OCI-LY1 (cell line): ENCODE data around the gene AIFM1.

Experiments
- EZH2 ChIP-seq: fragments of 200-600 bp; sonication (generic), shearing (Covaris generic); IDR thresholded peaks from 2 replicates; pipeline ENCODE4 v1.8.0; 2017; ENCODE audit warnings: borderline replicate concordance, mixed run types, mild to moderate bottlenecking, antibody characterized with exemption, low read length, moderate library complexity, mixed read lengths
- TF ChIP-seq, protein P1 (sequence below): fragments of 200-600 bp; sonication (generic), shearing (Covaris generic); IDR thresholded peaks from 2 replicates; pipeline ENCODE4 v1.5.1; 2017; ENCODE audit warnings: mild to moderate bottlenecking, antibody characterized with exemption, low read length, moderate library complexity, mixed read lengths

DNA sequence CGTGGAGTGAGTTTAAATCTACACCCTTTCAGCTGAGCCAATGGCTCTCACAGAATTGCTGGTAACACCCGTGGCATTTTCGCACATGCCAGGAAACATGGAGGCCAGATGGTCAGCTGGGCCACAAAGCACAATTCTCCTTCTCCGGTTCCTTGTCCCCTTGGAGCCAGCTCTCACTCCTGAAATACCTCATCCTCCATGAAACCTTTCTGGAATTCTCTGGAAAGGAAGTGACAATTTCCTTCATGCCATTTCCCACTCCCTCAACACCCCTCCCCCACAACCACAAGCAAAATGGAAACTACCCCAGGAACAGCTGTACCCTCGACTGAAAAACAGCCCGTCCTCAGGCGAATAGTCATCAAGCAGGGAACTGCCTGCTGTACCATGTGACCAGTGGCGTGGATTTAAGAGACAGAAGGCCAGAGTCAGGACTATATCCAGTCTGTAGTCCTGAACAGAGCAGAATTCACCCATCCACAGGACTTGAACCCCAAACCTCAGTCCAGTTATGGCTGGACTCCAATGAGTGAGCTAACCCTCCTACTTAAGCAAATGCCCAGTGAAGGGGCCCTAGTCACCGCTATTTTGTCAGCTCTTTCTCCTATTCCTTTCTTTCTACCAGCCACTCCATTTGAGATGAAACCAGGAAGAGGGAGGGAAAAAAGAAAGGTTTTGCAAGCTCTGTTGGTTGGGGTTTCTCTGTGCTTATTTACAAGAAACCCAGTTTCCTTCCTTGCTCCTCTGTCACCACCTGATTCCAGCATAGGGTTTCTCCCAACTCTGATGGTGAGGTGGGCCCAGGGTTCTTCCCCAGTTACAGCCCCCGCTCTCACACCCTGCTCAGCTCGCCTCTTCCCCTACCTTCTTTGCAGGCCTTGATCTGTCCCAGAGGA is 79.8 kb downstream of the AIFM1 start:
- TF ChIP-seq, protein P1, sequence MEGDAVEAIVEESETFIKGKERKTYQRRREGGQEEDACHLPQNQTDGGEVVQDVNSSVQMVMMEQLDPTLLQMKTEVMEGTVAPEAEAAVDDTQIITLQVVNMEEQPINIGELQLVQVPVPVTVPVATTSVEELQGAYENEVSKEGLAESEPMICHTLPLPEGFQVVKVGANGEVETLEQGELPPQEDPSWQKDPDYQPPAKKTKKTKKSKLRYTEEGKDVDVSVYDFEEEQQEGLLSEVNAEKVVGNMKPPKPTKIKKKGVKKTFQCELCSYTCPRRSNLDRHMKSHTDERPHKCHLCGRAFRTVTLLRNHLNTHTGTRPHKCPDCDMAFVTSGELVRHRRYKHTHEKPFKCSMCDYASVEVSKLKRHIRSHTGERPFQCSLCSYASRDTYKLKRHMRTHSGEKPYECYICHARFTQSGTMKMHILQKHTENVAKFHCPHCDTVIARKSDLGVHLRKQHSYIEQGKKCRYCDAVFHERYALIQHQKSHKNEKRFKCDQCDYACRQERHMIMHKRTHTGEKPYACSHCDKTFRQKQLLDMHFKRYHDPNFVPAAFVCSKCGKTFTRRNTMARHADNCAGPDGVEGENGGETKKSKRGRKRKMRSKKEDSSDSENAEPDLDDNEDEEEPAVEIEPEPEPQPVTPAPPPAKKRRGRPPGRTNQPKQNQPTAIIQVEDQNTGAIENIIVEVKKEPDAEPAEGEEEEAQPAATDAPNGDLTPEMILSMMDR: no peak
- TF ChIP-seq EZH2: no peak
